Esophagus muscularis mucosa (tissue), 3 donors: ENCODE data around the gene OSGIN1.

Source experiments
- CTCF ChIP-seq, 3 experiments: fragments of 200-600 bp in 2 of 3; fragments of 450-650 bp in 1 of 3; sonication (generic) in 2 of 3; IDR thresholded peaks; one replicate each; pipeline ENCODE4 v1.5.1; 2017 to 2019; ENCODE audit warnings: antibody characterized with exemption in 3 of 3, mild to moderate bottlenecking in 2 of 3, moderate library complexity in 1 of 3
- POLR2A ChIP-seq: fragments of 450-650 bp; IDR thresholded peaks from one replicate; pipeline ENCODE4 v1.6.1; 2017; ENCODE audit warnings: antibody characterized with exemption, moderate library complexity, mild to moderate bottlenecking, low read depth

GRCh38 chr16:84013787-84014569, 60.9 kb downstream of the OSGIN1 start:
- no peak for TF ChIP-seq CTCF (IDR thresholded peaks at IDR 0.05)
- TF ChIP-seq POLR2A, result no peak
